Activated naive CD4-positive, alpha-beta T cell treated with anti-CD3 and anti-CD28 coated beads, Interleukin-2, amount 10 ng/mL, durations not matched to agents 7 days and 5 days (primary cell): ENCODE results near the gene ITIH1.
"Not testable (repeated sequence)": the region's sequence is repeated elsewhere in the genome, so short reads cannot be mapped to it uniquely, and the experiment has no call there.

Source experiments
- CTCF ChIA-PET: fragments of 350-600 bp; sonication (Branson Sonifier 250); formaldehyde crosslinking; loops from one replicate; lab custom pipeline; 2021; ENCODE audit warnings: antibody characterized with exemption; lab: Charles Lee
- DNase-seq: peaks from one replicate; pipeline ENCODE4 v3.0.0-alpha.2; 2020
- H3K27ac Mint-ChIP-seq: one replicate; pipeline ENCODE4 v1.8.0; 2021; ENCODE audit warnings: mild to moderate bottlenecking, moderate library complexity, mixed read lengths
- H3K27me3 Mint-ChIP-seq: one replicate; pipeline ENCODE4 v1.8.0; 2021; ENCODE audit warnings: mild to moderate bottlenecking, mixed read lengths
- H3K36me3 Mint-ChIP-seq: one replicate; pipeline ENCODE4 v1.8.0; 2021; ENCODE audit warnings: mixed read lengths
- H3K4me1 Mint-ChIP-seq: one replicate; pipeline ENCODE4 v1.8.0; 2021; ENCODE audit warnings: mixed read lengths
- H3K4me3 Mint-ChIP-seq: one replicate; pipeline ENCODE4 v1.8.0; 2021; ENCODE audit warnings: mild to moderate bottlenecking, moderate library complexity, mixed read lengths
- H3K9me3 Mint-ChIP-seq: one replicate; pipeline ENCODE4 v1.8.0; 2021; ENCODE audit warnings: mixed read lengths

ITIH1 gene, protein sequence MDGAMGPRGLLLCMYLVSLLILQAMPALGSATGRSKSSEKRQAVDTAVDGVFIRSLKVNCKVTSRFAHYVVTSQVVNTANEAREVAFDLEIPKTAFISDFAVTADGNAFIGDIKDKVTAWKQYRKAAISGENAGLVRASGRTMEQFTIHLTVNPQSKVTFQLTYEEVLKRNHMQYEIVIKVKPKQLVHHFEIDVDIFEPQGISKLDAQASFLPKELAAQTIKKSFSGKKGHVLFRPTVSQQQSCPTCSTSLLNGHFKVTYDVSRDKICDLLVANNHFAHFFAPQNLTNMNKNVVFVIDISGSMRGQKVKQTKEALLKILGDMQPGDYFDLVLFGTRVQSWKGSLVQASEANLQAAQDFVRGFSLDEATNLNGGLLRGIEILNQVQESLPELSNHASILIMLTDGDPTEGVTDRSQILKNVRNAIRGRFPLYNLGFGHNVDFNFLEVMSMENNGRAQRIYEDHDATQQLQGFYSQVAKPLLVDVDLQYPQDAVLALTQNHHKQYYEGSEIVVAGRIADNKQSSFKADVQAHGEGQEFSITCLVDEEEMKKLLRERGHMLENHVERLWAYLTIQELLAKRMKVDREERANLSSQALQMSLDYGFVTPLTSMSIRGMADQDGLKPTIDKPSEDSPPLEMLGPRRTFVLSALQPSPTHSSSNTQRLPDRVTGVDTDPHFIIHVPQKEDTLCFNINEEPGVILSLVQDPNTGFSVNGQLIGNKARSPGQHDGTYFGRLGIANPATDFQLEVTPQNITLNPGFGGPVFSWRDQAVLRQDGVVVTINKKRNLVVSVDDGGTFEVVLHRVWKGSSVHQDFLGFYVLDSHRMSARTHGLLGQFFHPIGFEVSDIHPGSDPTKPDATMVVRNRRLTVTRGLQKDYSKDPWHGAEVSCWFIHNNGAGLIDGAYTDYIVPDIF

GRCh38 chr3:52777127-52777958 is at the start of gene ITIH1:
Gene ITIH1 (plus strand): TSS chr3:52777599. CDS start chr3:52777616, 17 bp downstream.
- CTCF ChIA-PET, result no interaction called here
- H3K9me3 Mint-ChIP-seq, result no peaks in the 10 kb centered on the region
- H3K4me3 Mint-ChIP-seq, result no peak within 1 kb of the TSS
- no peak within 1 kb of the TSS for H3K27ac Mint-ChIP-seq
- peaks cover 57% of the 10 kb centered on the region for H3K27me3 Mint-ChIP-seq
- no peak for DNase-seq
- no peaks in the 10 kb centered on the region for H3K36me3 Mint-ChIP-seq
- H3K4me1 Mint-ChIP-seq, result peaks cover 2% of the 10 kb centered on the region

GRCh38 chr3:52728753-52729152 is 48.6 kb upstream of the ITIH1 start:
- Mint-ChIP-seq H3K4me1 (peaks cover 19% of the 10 kb centered on the region), H3K9me3 (peaks cover 44% of the 10 kb centered on the region), H3K36me3 (peaks cover 55% of the 10 kb centered on the region)
- H3K4me3 Mint-ChIP-seq, H3K27ac Mint-ChIP-seq, DNase-seq, H3K27me3 Mint-ChIP-seq, CTCF ChIA-PET: not testable (repeated sequence)

GRCh38 chr3:52730681-52731080 is 46.7 kb upstream of the ITIH1 start:
- Mint-ChIP-seq H3K27ac (peak overlapping the region; percentile 61), H3K4me1 (peaks cover 19% of the 10 kb centered on the region), H3K9me3 (peaks cover 46% of the 10 kb centered on the region), H3K4me3 (peak overlapping the region; percentile 3), H3K36me3 (peaks cover 69% of the 10 kb centered on the region), H3K27me3 (no peaks in the 10 kb centered on the region)
- peak; percentile 52 for DNase-seq
- CTCF ChIA-PET, result interaction anchor here (1.4 kb wide), 1 partner anchor 11 kb away, joined by 3 read pairs; no protein-coding TSS in a partner anchor

DNA sequence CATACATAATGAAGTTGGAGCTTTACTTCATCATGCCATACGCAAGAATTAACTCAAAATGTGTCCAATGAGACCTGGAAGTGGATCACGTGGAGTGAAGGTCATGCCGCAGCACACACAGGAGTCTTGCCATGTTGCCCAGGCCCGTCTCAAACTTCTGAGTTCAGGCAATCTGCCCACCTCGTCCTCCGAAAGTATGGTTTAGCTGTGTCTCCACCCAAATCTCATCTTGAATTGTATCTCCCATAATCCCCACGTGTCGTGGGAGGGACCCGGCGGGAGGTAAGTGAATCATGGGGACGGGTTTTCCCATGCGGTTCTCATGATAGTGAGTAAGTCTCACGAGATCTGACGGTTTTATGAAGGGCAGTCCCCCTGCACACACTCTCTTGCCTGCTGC is 45.8 kb upstream of the ITIH1 start:
- DNase-seq, result no peak
- Mint-ChIP-seq H3K4me1 (peaks cover 19% of the 10 kb centered on the region), H3K27ac (no peak overlapping the region), H3K36me3 (peaks cover 70% of the 10 kb centered on the region), H3K9me3 (peaks cover 46% of the 10 kb centered on the region), H3K27me3 (no peaks in the 10 kb centered on the region), H3K4me3 (no peak overlapping the region)
- CTCF ChIA-PET, result interaction anchor here (1.4 kb wide), 1 partner anchor 10 kb away, joined by 3 read pairs; no protein-coding TSS in a partner anchor

DNA sequence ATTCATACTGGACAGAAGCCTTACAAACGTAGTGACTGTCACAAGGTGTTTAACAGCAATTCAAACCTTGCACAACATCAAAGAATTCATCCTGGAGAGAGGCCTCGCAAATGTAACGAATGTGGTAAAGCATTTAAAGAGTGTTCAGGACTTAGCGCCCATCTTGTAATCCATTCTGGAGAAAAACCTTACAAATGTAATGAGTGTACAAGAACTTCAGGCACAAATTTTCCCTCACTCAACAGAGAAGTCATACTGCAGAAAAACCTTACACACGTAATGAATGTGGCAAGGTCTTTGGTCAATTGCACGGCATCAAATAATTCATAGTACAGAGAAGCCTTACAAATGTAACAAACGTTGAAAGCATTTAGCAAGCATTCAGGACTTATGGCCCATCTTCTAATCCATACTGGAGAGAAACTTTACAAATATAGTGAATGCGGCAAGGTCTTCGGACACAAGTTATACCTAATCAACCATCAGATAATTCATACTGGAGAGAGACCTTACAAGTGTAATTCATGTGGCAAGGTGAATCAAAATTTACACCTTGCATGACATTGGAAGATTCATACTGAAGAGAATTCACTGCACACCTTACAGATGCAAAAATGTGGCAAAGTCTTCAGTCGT is 44.0 kb upstream of the ITIH1 start:
- peaks cover 19% of the 10 kb centered on the region for H3K4me1 Mint-ChIP-seq
- CTCF ChIA-PET, result no interaction called here
- no peak for DNase-seq
- H3K27me3 Mint-ChIP-seq, result no peaks in the 10 kb centered on the region
- no peak overlapping the region for H3K27ac Mint-ChIP-seq
- H3K4me3 Mint-ChIP-seq, result no peak overlapping the region
- H3K9me3 Mint-ChIP-seq, result peaks cover 41% of the 10 kb centered on the region
- peaks cover 68% of the 10 kb centered on the region for H3K36me3 Mint-ChIP-seq

DNA sequence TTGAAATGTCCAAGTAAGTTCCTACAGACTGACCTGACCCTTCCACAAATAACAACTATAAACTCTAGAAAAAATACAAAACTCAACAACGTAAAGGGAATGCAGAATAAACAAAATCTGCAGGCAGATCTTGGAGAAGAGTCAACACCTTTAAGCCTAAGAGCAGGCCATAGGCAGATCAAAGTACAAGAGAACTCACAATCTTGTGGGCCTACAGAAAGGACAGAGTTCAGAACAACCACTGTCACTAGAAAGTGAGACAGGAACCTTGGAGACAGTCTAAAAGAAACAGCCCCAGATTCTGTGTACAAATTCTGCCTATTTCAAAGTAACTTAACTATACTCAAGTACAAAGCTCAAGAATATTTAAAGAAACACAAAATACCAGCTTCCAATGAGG is 37.7 kb upstream of the ITIH1 start:
- no peaks in the 10 kb centered on the region for H3K4me1 Mint-ChIP-seq
- CTCF ChIA-PET, result interaction anchor here (1.3 kb wide), 1 partner anchor 59 kb away, joined by 3 read pairs; no protein-coding TSS in a partner anchor
- H3K27me3 Mint-ChIP-seq, result no peaks in the 10 kb centered on the region
- no peak overlapping the region for H3K27ac Mint-ChIP-seq
- no peak overlapping the region for H3K4me3 Mint-ChIP-seq
- peaks cover 1% of the 10 kb centered on the region for H3K9me3 Mint-ChIP-seq
- peaks cover 29% of the 10 kb centered on the region for H3K36me3 Mint-ChIP-seq
- no peak for DNase-seq

DNA sequence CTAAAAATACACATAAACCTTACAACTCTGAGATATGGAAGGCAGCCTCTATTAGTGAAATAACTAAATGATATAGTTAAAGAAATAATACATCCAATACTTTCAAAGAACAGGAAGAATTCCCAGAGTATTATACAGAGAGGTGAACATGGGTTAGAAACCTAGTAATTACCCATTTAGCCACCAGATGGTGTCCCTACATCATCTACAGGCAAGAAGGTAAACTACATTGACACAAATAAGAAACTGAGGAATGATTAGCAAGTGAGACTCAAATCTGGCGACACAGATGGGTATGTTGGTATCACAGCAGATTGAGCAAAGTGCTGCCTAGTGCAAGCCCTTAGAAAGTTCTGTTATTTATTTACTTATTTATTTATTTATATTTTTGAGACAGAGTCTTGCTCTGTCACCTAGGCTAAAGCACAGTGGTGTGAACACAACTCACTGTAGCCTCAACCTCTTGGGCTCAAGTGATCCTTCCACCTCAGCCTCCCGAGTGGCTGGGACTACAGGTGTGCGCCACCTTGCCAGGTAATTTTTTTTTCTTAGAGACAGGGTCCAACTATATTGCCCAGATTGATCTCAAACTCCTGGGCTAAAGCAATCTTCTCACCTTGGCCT is 34.9 kb upstream of the ITIH1 start:
- Mint-ChIP-seq H3K9me3 (no peaks in the 10 kb centered on the region), H3K36me3 (peaks cover 20% of the 10 kb centered on the region), H3K27ac (no peak overlapping the region), H3K27me3 (no peaks in the 10 kb centered on the region), H3K4me3 (no peak overlapping the region), H3K4me1 (no peaks in the 10 kb centered on the region)
- DNase-seq, result no peak
- CTCF ChIA-PET, result interaction anchor here (0.9 to 1.6 kb wide), 6 partner anchors 10 to 329 kb away, joined by 3 to 5 read pairs (median 4); no protein-coding TSS in a partner anchor

DNA sequence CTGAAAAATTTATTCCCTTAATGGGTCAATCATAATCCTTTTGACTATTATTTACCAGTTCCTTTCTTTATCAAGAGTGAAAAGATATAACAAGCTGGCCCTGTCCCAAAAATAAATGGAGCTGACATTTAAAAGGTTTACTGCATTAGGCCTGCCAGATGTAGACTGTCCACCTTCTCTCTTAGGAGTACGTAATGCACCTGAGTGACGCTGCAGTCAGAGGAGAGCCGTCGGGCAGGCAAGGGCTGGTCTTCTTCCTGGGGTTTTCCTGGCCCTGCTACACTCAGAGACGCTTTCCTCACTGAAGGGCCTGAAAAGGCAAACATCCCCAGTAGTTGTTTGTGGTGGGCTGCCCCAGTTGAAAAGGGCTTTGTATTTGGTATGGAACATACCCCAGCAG is 34.2 kb upstream of the ITIH1 start:
- no peaks in the 10 kb centered on the region for H3K4me1 Mint-ChIP-seq
- no peaks in the 10 kb centered on the region for H3K9me3 Mint-ChIP-seq
- H3K36me3 Mint-ChIP-seq, result peaks cover 21% of the 10 kb centered on the region
- no peak for DNase-seq
- no peak overlapping the region for H3K4me3 Mint-ChIP-seq
- CTCF ChIA-PET, result interaction anchor here (0.9 to 1.6 kb wide), 6 partner anchors 10 to 329 kb away, joined by 3 to 5 read pairs (median 3); no protein-coding TSS in a partner anchor
- H3K27me3 Mint-ChIP-seq, result no peaks in the 10 kb centered on the region
- H3K27ac Mint-ChIP-seq, result peak overlapping the region; percentile 30

DNA sequence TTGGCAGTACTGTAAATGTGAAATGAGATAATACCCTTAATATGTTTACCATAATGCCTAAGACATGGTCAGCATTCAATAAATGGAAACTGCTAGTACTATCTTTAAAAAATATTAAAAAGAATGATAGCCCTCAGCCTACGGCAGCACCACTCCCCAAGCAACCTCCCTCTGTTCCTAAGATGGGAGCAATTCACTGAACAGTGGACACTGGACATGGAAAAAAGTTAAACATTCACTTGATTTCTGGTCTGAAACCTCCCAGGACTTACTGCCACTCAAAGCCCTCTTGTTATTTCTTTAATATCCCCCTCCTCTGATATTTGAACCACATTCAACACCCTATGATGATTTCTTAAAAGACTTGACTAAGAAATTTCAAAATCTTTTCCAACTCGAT is 33.7 kb upstream of the ITIH1 start:
- H3K27me3 Mint-ChIP-seq, result no peaks in the 10 kb centered on the region
- no peak overlapping the region for H3K4me3 Mint-ChIP-seq
- DNase-seq, result no peak
- peaks cover 26% of the 10 kb centered on the region for H3K36me3 Mint-ChIP-seq
- no peaks in the 10 kb centered on the region for H3K9me3 Mint-ChIP-seq
- CTCF ChIA-PET, result interaction anchor here (0.9 to 1.6 kb wide), 4 partner anchors 55 to 329 kb away, joined by 3 to 5 read pairs (median 4); no protein-coding TSS in a partner anchor
- no peak overlapping the region for H3K27ac Mint-ChIP-seq
- H3K4me1 Mint-ChIP-seq, result no peaks in the 10 kb centered on the region

GRCh38 chr3:52752045-52752660 is 25.2 kb upstream of the ITIH1 start:
- peaks cover 31% of the 10 kb centered on the region for H3K36me3 Mint-ChIP-seq
- H3K4me3 Mint-ChIP-seq, result no peak overlapping the region
- no peak overlapping the region for H3K27ac Mint-ChIP-seq
- no peaks in the 10 kb centered on the region for H3K9me3 Mint-ChIP-seq
- CTCF ChIA-PET, result interaction anchor here (1.4 kb wide), 1 partner anchor 9 kb away, joined by 3 read pairs; no protein-coding TSS in a partner anchor
- H3K4me1 Mint-ChIP-seq, result no peaks in the 10 kb centered on the region
- H3K27me3 Mint-ChIP-seq, result no peaks in the 10 kb centered on the region
- no peak for DNase-seq

GRCh38 chr3:52754373-52754772 is 23.0 kb upstream of the ITIH1 start:
- no peaks in the 10 kb centered on the region for H3K4me1 Mint-ChIP-seq
- peaks cover 34% of the 10 kb centered on the region for H3K36me3 Mint-ChIP-seq
- CTCF ChIA-PET, result no interaction called here

DNA sequence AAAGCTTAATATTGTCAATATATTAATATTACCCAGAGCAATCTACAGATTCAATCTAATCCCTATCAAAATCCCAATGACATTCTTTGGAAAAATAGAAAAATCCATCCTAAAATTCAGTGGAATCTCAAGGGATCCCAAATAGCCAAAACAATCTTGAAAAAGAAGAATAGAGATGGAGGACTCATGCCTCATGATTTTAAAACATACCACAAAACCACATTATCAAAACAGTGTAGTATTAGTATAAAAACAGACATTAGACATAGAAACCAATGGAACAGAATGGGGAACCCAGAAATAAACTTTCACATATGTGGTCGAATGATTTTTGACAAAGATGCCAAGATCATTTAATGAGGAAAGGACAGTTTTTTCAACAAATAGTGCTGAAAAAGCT is 21.3 kb upstream of the ITIH1 start:
- no peaks in the 10 kb centered on the region for H3K4me1 Mint-ChIP-seq
- H3K36me3 Mint-ChIP-seq, result peaks cover 40% of the 10 kb centered on the region
- CTCF ChIA-PET, result no interaction called here
- DNase-seq, result no peak
- no peaks in the 10 kb centered on the region for H3K9me3 Mint-ChIP-seq
- H3K27ac Mint-ChIP-seq, result no peak overlapping the region
- H3K27me3 Mint-ChIP-seq, result no peaks in the 10 kb centered on the region
- no peak overlapping the region for H3K4me3 Mint-ChIP-seq

More at GRCh38 chr3:52754373-52754772, 23.0 kb upstream of the ITIH1 start:
- Mint-ChIP-seq H3K27ac (no peak overlapping the region), H3K27me3 (no peaks in the 10 kb centered on the region), H3K9me3 (no peaks in the 10 kb centered on the region), H3K4me3 (no peak overlapping the region)
- no peak for DNase-seq
